HEK293T (cell line): ENCODE measurements around the gene FNDC8.

Experiments
- CTCF ChIA-PET: fragments of 350-600 bp; formaldehyde crosslinking; extraction: SDS; loops from one replicate; lab custom pipeline; 2021; ENCODE audit warnings: antibody characterized with exemption, inconsistent platforms; lab: Yijun Ruan, JAX
- POLR2A ChIA-PET: fragments of 350-600 bp; formaldehyde crosslinking; extraction: SDS; loops from one replicate; lab custom pipeline; 2020; ENCODE audit warnings: antibody characterized with exemption, inconsistent platforms; lab: Yijun Ruan, JAX
- DNase-seq: peaks from one replicate; pipeline ENCODE4 v3.0.0; 2012; ENCODE audit warnings: mixed read lengths; ENCODE audit errors: extremely low spot score
- ARNT ChIP-seq: fragments of 450-650 bp; IDR thresholded peaks from 2 replicates; pipeline ENCODE4 v1.6.1; 2017; ENCODE audit warnings: mild to moderate bottlenecking
- BHLHE40 ChIP-seq: fragments of 450-650 bp; IDR thresholded peaks from 2 replicates; pipeline ENCODE4 v1.6.1; 2016; ENCODE audit warnings: mild to moderate bottlenecking, moderate library complexity, borderline replicate concordance
- CTBP1 ChIP-seq: fragments of 450-650 bp; IDR thresholded peaks from 2 replicates; pipeline ENCODE4 v1.6.1; 2016; ENCODE audit warnings: borderline replicate concordance
- ELF4 ChIP-seq: fragments of 450-650 bp; IDR thresholded peaks from 2 replicates; pipeline ENCODE4 v1.6.1; 2017; ENCODE audit warnings: antibody characterized with exemption
- FOXA1 ChIP-seq: fragments of 450-650 bp; IDR thresholded peaks from 2 replicates; pipeline ENCODE4 v1.6.1; 2016; ENCODE audit warnings: mild to moderate bottlenecking
- FOXK2 ChIP-seq: fragments of 450-650 bp; IDR thresholded peaks from 2 replicates; pipeline ENCODE4 v1.6.1; 2016; ENCODE audit warnings: mild to moderate bottlenecking
- FOXM1 ChIP-seq: fragments of 450-650 bp; IDR thresholded peaks from 2 replicates; pipeline ENCODE4 v1.6.1; 2017; ENCODE audit warnings: mild to moderate bottlenecking, borderline replicate concordance
- HDGF ChIP-seq: fragments of 450-650 bp; IDR thresholded peaks from 2 replicates; pipeline ENCODE4 v1.6.1; 2017; ENCODE audit warnings: antibody characterized with exemption, borderline replicate concordance
- L3MBTL2 ChIP-seq: fragments of 450-650 bp; conservative IDR thresholded peaks from 2 replicates; pipeline ENCODE4 v1.6.1; 2016; ENCODE audit warnings: mild to moderate bottlenecking
- LEF1 ChIP-seq: fragments of 450-650 bp; IDR thresholded peaks from 2 replicates; pipeline ENCODE4 v1.6.1; 2017; ENCODE audit warnings: mild to moderate bottlenecking, borderline replicate concordance
- NFRKB ChIP-seq: fragments of 450-650 bp; IDR thresholded peaks from 2 replicates; pipeline ENCODE4 v1.6.1; 2016; ENCODE audit warnings: mild to moderate bottlenecking, moderate library complexity
- SP1 ChIP-seq: fragments of 450-650 bp; IDR thresholded peaks from 2 replicates; pipeline ENCODE4 v1.6.1; 2017
- SUZ12 ChIP-seq: fragments of 450-650 bp; IDR thresholded peaks from 2 replicates; pipeline ENCODE4 v1.6.1; 2016; ENCODE audit warnings: mild to moderate bottlenecking
- TARDBP ChIP-seq: fragments of 450-650 bp; IDR thresholded peaks from 2 replicates; pipeline ENCODE4 v1.6.1; 2016
- ZNF384 ChIP-seq: fragments of 450-650 bp; IDR thresholded peaks from 2 replicates; pipeline ENCODE4 v1.6.1; 2016
- TF ChIP-seq, protein P1 (sequence below): fragments of 450-650 bp; IDR thresholded peaks from 2 replicates; pipeline ENCODE4 v1.6.1; 2016

Gene FNDC8

DNA sequence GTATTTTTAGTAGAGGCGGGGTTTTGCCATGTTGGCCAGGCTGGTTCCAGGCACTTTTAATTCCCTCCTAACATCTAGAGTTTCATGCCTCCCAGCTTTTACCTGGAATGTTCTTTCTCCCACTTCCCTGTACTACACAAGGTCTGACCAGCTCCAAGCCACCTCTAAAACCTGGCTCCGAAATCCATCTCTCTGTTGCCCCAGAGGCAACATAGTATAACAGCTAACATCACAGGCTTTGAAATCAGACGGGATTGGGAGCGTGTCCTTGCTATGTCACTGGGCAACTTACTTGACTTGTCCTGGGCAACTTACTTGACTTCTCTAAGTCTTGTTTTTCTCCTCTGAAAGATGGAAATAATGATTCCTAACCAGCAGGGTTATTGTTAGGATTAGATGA lies 41.3 kb downstream of the FNDC8 start:
- TF ChIP-seq FOXM1 (no peak), ARNT (no peak), FOXK2 (no peak)
- DNase-seq = no peak
- ChIA-PET POLR2A (no interaction called here), CTCF (no interaction called here)

DNA sequence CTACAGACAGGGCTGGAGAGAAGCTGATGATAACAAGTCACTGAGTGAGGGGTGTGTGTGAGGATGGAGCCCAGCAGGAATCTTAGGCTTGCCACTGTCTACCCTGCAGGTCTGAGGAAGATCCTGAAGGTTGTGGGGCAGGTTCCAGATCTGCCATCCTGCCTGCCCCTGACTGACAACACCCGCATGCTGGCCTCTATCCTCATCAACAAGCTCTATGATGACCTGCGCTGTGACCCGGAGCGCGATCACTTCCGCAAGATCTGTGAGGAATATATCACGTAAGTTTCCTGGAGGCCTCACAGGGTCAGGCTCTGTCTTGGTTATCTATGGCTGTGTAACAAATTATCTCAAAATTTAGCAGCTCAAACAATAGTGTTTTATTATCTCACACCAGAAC lies 42.5 kb downstream of the FNDC8 start:
- CTCF ChIA-PET = no interaction called here
- TF ChIP-seq ARNT = no peak
- TF ChIP-seq NFRKB = no peak
- no peak for TF ChIP-seq SUZ12
- TF ChIP-seq TARDBP = no peak
- TF ChIP-seq FOXK2 = no peak
- TF ChIP-seq BHLHE40 = no peak
- TF ChIP-seq ZNF384 = no peak
- TF ChIP-seq, protein P1, sequence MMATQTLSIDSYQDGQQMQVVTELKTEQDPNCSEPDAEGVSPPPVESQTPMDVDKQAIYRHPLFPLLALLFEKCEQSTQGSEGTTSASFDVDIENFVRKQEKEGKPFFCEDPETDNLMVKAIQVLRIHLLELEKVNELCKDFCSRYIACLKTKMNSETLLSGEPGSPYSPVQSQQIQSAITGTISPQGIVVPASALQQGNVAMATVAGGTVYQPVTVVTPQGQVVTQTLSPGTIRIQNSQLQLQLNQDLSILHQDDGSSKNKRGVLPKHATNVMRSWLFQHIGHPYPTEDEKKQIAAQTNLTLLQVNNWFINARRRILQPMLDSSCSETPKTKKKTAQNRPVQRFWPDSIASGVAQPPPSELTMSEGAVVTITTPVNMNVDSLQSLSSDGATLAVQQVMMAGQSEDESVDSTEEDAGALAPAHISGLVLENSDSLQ = no peak
- TF ChIP-seq ELF4 = no peak
- TF ChIP-seq FOXM1 = no peak
- no peak for TF ChIP-seq L3MBTL2
- TF ChIP-seq FOXA1 = no peak
- TF ChIP-seq HDGF = no peak
- TF ChIP-seq LEF1 = no peak
- TF ChIP-seq CTBP1 = no peak
- no peak for TF ChIP-seq SP1
- no peak for DNase-seq
- POLR2A ChIA-PET = no interaction called here

DNA sequence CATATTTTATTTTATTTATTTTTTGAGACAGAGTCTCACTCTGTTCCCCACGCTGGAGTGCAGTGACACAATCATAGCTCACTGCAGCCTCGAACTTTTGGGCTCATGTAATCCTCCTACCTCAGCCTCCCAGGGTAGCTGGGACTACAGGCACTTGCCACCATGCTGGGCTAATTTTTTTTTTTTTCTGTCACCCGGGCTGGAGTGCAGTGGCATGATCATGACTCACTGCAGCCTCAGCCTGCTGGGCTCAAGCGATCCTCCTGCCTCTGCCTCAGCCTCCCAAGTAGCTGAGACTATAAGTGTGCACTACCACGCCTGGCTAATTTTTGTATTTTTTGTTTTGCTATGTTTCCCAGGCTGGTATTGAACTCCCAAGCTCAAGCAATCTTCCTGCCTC lies 43.3 kb downstream of the FNDC8 start:
- no peak for TF ChIP-seq BHLHE40
- no peak for TF ChIP-seq NFRKB
- TF ChIP-seq FOXA1 = no peak
- ChIA-PET POLR2A (interaction anchor here (0.6 kb wide), 1 partner anchor 647 kb away, joined by 3 read pairs; no protein-coding TSS in a partner anchor), CTCF (no interaction called here)
- no peak for DNase-seq

DNA sequence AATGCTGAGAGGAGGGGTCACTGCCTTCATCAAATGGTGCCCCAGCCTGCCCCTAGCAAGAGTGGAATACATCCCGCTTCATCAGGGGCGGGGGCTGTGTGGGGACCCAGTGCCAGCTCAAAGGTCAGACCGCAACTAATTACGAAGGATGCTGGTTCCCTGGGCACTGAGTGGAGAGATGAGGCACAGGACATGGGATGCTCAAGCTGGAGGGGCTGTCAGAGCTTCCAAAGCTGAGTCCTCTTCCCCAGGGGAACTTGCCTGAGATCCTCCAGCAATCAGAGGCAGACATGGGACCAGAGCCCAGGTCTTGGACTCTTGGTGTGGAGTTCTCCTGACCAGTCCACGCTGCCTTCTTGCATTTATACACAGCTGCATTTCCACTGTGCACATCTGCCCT lies 45.1 kb downstream of the FNDC8 start:
- ChIA-PET CTCF (interaction anchor here (0.6 to 1.0 kb wide), 2 partner anchors 17 to 373 kb away, joined by 3 read pairs; no protein-coding TSS in a partner anchor), POLR2A (no interaction called here)
- DNase-seq = no peak
- TF ChIP-seq FOXM1 (no peak), L3MBTL2 (no peak), ZNF384 (no peak), SUZ12 (no peak), TARDBP (no peak), CTBP1 (no peak), FOXK2 (no peak), ELF4 (no peak), BHLHE40 (no peak), HDGF (no peak), FOXA1 (no peak), SP1 (no peak)
- TF ChIP-seq, protein P1 = no peak

DNA sequence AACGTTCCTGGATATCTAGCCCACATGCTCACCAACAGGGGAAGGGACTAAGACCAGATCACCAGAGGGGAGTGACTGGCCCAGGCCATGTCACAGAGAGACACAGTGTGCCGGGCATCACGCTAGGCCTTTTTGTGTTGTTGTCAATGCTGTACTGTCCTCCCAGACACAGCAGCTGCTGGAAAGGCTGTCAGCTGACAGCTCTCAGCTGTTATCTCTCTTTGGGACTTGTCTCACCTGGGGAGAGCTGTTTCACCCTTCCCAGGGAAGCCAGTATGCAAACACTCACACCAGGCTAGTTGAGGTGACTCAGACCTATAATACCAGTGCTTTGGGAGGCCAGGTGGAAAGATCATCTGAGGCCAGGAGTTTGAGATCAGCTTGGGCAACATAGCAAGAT lies 45.6 kb downstream of the FNDC8 start:
- POLR2A ChIA-PET = no interaction called here
- no peak for DNase-seq
- CTCF ChIA-PET = no interaction called here
- TF ChIP-seq CTBP1 (no peak), ELF4 (no peak), TARDBP (no peak), FOXM1 (no peak), SP1 (no peak), BHLHE40 (no peak), L3MBTL2 (no peak), NFRKB (no peak)

DNA sequence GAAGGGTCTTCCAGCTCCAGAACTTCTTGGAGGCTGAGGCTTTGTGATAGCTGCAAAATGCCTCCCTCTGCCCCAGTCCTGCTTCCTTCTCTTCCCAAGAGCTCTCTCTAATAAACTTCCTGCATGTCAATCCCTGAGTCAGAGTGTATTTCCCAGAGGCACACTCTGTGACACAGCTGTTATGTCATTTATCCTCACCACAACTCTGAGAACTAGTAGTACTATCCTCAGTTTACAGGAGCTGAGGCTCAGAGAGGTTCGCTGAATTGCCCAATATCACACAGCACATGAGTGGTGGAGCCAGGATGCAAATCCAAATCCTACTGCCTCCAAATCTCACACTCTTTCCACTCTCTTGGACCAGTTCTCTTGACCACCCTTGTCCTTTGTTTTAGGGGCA lies 46.3 kb downstream of the FNDC8 start:
- ChIA-PET CTCF (no interaction called here), POLR2A (interaction anchor here (0.9 kb wide), 1 partner anchor 206 kb away, joined by 4 read pairs; the partner anchor contains the start of gene SLFN11)
- TF ChIP-seq LEF1 (no peak), FOXM1 (no peak)
- DNase-seq = no peak

DNA sequence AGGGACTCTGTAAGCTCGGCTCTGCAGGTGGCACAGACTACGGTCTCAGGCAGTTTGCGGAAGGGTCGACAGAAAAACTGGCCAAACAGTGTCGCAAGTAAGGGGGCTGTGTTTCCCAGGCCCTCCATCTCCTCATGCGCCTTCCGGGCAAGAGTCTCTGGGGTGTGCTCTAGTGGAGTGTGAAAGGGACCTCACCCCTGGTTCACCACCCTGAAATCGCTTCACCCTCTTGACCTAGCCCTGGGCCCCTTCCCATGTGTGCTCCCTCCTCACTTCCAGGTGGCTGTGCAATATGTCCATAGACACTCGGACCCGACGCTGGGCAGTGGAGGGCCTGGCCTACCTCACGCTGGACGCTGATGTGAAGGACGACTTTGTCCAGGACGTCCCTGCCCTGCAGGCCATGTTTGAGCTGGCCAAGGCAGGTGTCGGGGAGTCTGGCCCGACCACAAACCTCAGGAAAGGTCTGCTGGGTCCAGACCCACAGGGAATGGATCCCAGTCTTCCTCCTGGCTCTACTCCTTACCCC lies 48.5 kb downstream of the FNDC8 start:
- TF ChIP-seq SP1 = no peak
- TF ChIP-seq BHLHE40 = no peak
- TF ChIP-seq ELF4 = no peak
- CTCF ChIA-PET = no interaction called here

More for the DNA sequence above, 48.5 kb downstream of the FNDC8 start:
- POLR2A ChIA-PET = no interaction called here
- no peak for DNase-seq
